Skeletal muscle satellite cell (primary cell): ENCODE data around the gene SLC25A28. TPM values are rescaled to one million over a fixed set of nuclear protein-coding genes. Genes with fewer than 3 reads are reported as not detected.

Source experiments
- H3K27me3 ChIP-seq: 2 replicates; pipeline ENCODE4 v1.7.0; 2013; ENCODE audit warnings: low read length; ENCODE audit not compliant: control insufficient read depth, insufficient read depth
- H3K36me3 ChIP-seq: 2 replicates; pipeline ENCODE4 v1.7.0; 2013; ENCODE audit warnings: mild to moderate bottlenecking, control low read depth, low read length; ENCODE audit not compliant: insufficient read depth
- H3K4me1 ChIP-seq: 2 replicates; pipeline ENCODE4 v1.7.0; 2013; ENCODE audit warnings: low read length; ENCODE audit not compliant: control insufficient read depth, insufficient read depth
- H3K4me2 ChIP-seq: 2 replicates; pipeline ENCODE4 v1.7.0; 2013; ENCODE audit warnings: mild to moderate bottlenecking, low read length
- H3K4me3 ChIP-seq: 2 replicates; pipeline ENCODE4 v1.7.0; 2013; ENCODE audit warnings: low read length
- H3K9ac ChIP-seq: 2 replicates; pipeline ENCODE4 v1.7.0; 2013; ENCODE audit warnings: mild to moderate bottlenecking, low read depth, low read length, moderate library complexity
- H3K9me3 ChIP-seq: replicated peaks from 2 replicates; pipeline ENCODE4 v1.7.0; 2013; ENCODE audit warnings: mild to moderate bottlenecking, control low read depth, low read length
- small RNA-seq: library from RNA; depleted of rRNA; stranded (forward); fragments of <200 nt; gene quantifications from one replicate; pipeline ENCODE3, GENCODE V24; 2012

The SLC25A28 gene

DNA sequence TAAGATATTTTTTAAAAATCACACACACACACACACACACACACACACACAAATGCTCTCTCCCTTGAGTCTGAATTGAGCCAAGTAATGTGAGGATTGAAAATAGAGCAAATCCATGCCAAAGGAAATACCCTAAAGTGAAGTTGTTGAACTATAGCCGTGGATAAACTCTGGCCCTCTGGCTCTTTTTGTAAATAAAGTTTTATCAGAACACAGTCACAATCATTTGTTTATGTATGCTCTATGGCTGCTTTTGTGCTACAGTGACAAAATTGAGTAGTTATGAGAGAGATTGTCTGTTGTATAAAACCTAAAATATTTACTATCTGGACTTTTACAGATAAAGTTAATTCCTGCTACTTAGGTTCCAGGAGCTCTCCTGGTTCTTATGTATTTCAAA is 48.4 kb downstream of the SLC25A28 start:
- H3K9ac ChIP-seq: no peak overlapping the region
- H3K27me3 ChIP-seq: peaks cover 11% of the 10 kb centered on the region
- H3K9me3 ChIP-seq: no peaks in the 10 kb centered on the region
- H3K36me3 ChIP-seq: no peaks in the 10 kb centered on the region
- H3K4me1 ChIP-seq: no peaks in the 10 kb centered on the region
- no peak overlapping the region for H3K4me2 ChIP-seq
- no peak overlapping the region for H3K4me3 ChIP-seq

GRCh38 chr10:99569961-99570360 is 50.3 kb downstream of the SLC25A28 start:
- no peaks in the 10 kb centered on the region for H3K9me3 ChIP-seq
- H3K4me1 ChIP-seq: no peaks in the 10 kb centered on the region
- H3K4me3 ChIP-seq: no peak overlapping the region
- no peak overlapping the region for H3K9ac ChIP-seq
- H3K27me3 ChIP-seq: peaks cover 19% of the 10 kb centered on the region
- no peak overlapping the region for H3K4me2 ChIP-seq
- H3K36me3 ChIP-seq: no peaks in the 10 kb centered on the region

DNA sequence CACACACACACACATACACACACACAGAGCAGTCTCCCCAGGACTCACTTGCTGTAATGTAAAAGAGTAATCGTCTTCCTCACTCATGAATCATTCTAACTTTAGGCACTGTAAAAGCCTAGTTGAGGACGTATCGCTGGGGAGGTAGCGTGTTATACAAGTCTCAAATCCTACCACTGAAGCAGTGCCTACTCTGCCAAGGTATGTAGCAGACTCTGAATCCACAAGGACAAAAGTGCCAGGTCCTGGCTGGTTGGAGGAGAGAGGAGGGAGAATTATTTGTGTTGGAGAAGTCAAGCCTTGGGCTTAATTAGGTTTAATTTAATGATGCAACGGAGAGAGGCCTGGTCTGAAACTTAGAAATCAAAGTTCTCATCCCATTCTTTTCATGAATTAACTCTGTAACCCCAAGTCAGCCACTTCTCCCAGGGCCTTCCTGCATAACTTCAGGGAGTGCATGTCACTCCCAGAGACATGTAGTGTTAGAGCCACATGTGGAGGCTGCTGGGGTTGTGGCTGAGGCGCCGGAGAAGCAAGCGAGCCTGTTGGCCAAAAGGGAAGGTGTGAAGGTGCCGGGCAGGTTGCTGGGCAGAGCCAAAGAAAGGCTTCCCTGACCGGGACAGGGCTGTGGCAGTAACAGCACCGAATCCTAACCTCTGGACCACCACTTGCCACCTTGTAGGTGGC is 50.8 kb downstream of the SLC25A28 start:
- Histone ChIP-seq H3K4me1 (no peaks in the 10 kb centered on the region), H3K27me3 (peaks cover 19% of the 10 kb centered on the region), H3K36me3 (no peaks in the 10 kb centered on the region), H3K9ac (no peak overlapping the region), H3K4me2 (no peak overlapping the region), H3K4me3 (no peak overlapping the region), H3K9me3 (no peaks in the 10 kb centered on the region)

DNA sequence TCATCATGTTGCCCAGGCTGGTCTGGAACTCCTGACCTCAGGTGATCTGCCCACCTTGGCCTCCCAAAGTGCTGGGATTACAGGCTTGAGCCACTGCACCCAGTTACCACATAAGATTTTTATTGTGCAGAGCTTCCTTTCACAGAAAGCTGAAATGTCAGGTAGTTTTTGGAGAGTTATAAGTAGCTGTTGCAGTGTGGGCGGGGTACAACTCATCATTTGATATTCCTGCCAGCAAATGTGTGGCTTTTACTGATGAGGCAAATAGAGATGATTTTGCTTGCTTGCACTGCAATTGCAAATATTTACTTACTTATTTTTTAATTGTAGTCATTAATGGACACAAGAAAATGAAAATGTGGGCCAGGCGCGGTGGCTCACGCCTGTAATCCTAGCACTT is 55.1 kb downstream of the SLC25A28 start:
- Histone ChIP-seq H3K9me3 (no peaks in the 10 kb centered on the region), H3K36me3 (no peaks in the 10 kb centered on the region), H3K9ac (no peak overlapping the region), H3K4me2 (no peak overlapping the region), H3K4me3 (no peak overlapping the region), H3K4me1 (no peaks in the 10 kb centered on the region), H3K27me3 (peaks cover 33% of the 10 kb centered on the region)

GRCh38 chr10:99564361-99564760 is 55.9 kb downstream of the SLC25A28 start:
- Histone ChIP-seq H3K4me3 (no peak overlapping the region), H3K9me3 (no peaks in the 10 kb centered on the region), H3K36me3 (no peaks in the 10 kb centered on the region), H3K4me1 (no peaks in the 10 kb centered on the region), H3K27me3 (peaks cover 33% of the 10 kb centered on the region), H3K9ac (no peak overlapping the region), H3K4me2 (no peak overlapping the region)

DNA sequence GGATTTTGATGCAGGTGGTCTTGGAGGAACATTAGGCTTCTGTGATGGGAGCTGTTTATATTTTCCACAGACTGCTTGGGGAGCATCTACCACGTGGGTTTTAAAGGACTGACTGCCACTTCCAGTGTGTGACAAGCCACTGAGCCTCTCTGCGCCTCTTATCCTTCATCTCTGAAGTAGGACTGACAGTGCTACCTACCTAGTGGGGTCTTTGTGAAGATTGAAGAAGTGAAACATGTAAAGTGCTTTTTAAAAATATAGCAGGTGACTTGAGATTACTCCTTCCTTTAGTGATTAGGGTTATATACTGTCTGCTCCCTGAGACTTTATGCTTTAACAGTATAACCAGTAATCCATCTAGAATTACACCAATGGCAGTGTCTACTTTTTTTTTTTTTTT is 57.6 kb downstream of the SLC25A28 start:
- Histone ChIP-seq H3K9ac (no peak overlapping the region), H3K4me1 (no peaks in the 10 kb centered on the region), H3K9me3 (no peaks in the 10 kb centered on the region), H3K4me3 (no peak overlapping the region), H3K27me3 (peaks cover 33% of the 10 kb centered on the region), H3K4me2 (no peak overlapping the region), H3K36me3 (no peaks in the 10 kb centered on the region)

Small RNA genes lying within 50 kb of the gene (small RNA-seq; reads per million reads assigned to genes)
- not detected for gene AL133353.1
